Measurements from ENCODE around the gene VWA8. TPM values are rescaled to one million over a fixed set of nuclear protein-coding genes. Genes with fewer than 3 reads are reported as not detected.
A peak's percentile ranks its signal among the peaks of the same experiment; 100 is the strongest.
"Not testable (repeated sequence)": the region's sequence is repeated elsewhere in the genome, so short reads cannot be mapped to it uniquely, and the experiment has no call there.

The VWA8 gene
- total RNA-seq, 2 experiments from 2014 or later, result 18.6 to 21.1 TPM

GRCh38 chr13:41820581-41821237 is 140.2 kb downstream of the VWA8 start:
- Mint-ChIP-seq H3K9me3 (no peaks in the 10 kb centered on the region), H3K4me1 (no peaks in the 10 kb centered on the region), H3K27me3 (no peaks in the 10 kb centered on the region), H3K27ac (no peak overlapping the region), H3K36me3 (peaks cover 14% of the 10 kb centered on the region), H3K4me3 (no peak overlapping the region)
- POLR2A ChIA-PET, result no interaction called here
- DNase-seq (no peak), ATAC-seq (ENCODE audit: low read depth) (no peak)

DNA sequence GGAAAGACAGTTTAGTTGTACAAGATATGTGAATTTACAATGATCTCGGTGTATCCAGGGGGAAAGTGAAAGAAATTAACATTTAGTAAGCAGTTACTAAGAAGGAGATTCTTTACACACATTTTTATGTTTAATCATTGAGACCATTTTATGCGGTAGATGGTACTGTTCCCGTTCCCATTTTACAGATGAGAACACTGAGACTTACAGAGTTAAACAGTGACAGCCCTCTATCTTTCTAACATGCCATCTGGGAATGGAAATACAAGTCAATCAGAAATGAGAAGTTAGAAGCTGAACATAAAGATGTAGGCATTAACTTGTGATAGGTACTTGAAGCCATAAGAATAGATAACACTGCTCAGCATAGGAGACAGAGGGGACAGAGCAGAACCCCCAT is 144.9 kb downstream of the VWA8 start:
- Mint-ChIP-seq H3K4me1 (peaks cover 11% of the 10 kb centered on the region), H3K27me3 (no peaks in the 10 kb centered on the region), H3K9me3 (peaks cover 5% of the 10 kb centered on the region), H3K27ac (no peak overlapping the region), H3K4me3 (no peak overlapping the region), H3K36me3 (peaks cover 24% of the 10 kb centered on the region)
- POLR2A ChIA-PET, result no interaction called here
- DNase-seq (no peak), ATAC-seq (ENCODE audit: low read depth) (no peak)

GRCh38 chr13:41813426-41813825 is 147.5 kb downstream of the VWA8 start:
- DNase-seq (no peak), ATAC-seq (ENCODE audit: low read depth) (no peak)
- peaks cover 5% of the 10 kb centered on the region for H3K9me3 Mint-ChIP-seq
- peaks cover 36% of the 10 kb centered on the region for H3K36me3 Mint-ChIP-seq
- POLR2A ChIA-PET, result no interaction called here
- no peak overlapping the region for H3K27ac Mint-ChIP-seq
- no peaks in the 10 kb centered on the region for H3K27me3 Mint-ChIP-seq
- H3K4me1 Mint-ChIP-seq, result peaks cover 11% of the 10 kb centered on the region
- no peak overlapping the region for H3K4me3 Mint-ChIP-seq

DNA sequence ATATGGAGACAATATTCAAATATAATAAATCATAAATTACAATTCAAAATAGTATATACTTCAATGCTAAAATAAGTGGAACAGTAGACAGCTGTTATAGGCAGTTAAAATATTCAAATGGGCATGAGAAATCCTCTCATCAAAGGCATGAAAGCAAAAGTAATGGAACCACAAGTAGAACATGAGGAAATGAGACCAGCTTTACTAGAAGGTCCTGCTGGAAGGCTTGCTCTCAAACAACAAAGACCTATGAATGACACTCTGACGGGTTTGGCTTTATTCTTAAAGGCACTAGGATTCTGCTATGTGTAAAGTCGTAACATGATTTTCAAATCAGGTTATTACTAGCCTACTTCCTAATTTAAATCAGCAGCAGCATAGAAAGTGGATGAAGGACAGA is 148.1 kb downstream of the VWA8 start:
- Mint-ChIP-seq H3K9me3 (peaks cover 5% of the 10 kb centered on the region), H3K36me3 (peaks cover 40% of the 10 kb centered on the region), H3K27me3 (no peaks in the 10 kb centered on the region), H3K4me1 (peaks cover 11% of the 10 kb centered on the region), H3K4me3 (no peak overlapping the region), H3K27ac (peak overlapping the region; percentile 50)
- no peak for DNase-seq
- POLR2A ChIA-PET, result no interaction called here
- ATAC-seq (ENCODE audit: low read depth), result no peak

- no peak for DNase-seq
- ATAC-seq (ENCODE audit: low read depth), result no peak
- POLR2A ChIA-PET, result no interaction called here
- Mint-ChIP-seq H3K27ac (no peak overlapping the region), H3K4me3 (no peak overlapping the region), H3K4me1 (peaks cover 11% of the 10 kb centered on the region), H3K9me3 (peaks cover 5% of the 10 kb centered on the region), H3K36me3 (peaks cover 39% of the 10 kb centered on the region), H3K27me3 (no peaks in the 10 kb centered on the region)
These were observed 148.7 kb downstream of the VWA8 start for GRCh38 chr13:41812237-41812636.

GRCh38 chr13:41811588-41812021 is 149.3 kb downstream of the VWA8 start:
- Mint-ChIP-seq H3K4me3 (no peak overlapping the region), H3K9me3 (peaks cover 5% of the 10 kb centered on the region), H3K27me3 (no peaks in the 10 kb centered on the region), H3K4me1 (peaks cover 11% of the 10 kb centered on the region), H3K36me3 (peaks cover 41% of the 10 kb centered on the region), H3K27ac (no peak overlapping the region)
- POLR2A ChIA-PET, result no interaction called here
- no peak for DNase-seq
- ATAC-seq (ENCODE audit: low read depth), result no peak

DNA sequence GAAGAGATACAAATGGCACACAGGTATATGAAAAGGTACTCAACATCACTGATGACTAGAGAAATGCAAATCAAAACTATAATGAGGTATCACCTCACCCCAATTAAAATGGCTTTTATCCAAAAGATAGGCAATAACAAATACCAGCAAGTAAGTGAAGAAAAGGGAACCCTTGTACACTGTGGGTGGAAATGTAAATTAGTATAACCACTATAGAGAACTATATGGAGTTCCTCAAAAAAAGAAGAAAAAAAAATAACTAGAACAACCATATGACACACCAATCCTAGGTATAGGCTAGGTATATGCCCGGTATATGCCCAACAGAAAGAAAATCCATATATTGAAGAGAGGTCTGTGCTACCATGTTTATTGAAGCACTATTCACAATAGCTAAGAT is 150.9 kb downstream of the VWA8 start:
- peaks cover 11% of the 10 kb centered on the region for H3K4me1 Mint-ChIP-seq
- no peak for DNase-seq
- H3K27ac Mint-ChIP-seq, result no peak overlapping the region
- POLR2A ChIA-PET, result no interaction called here
- peaks cover 8% of the 10 kb centered on the region for H3K9me3 Mint-ChIP-seq
- no peak overlapping the region for H3K4me3 Mint-ChIP-seq
- no peaks in the 10 kb centered on the region for H3K27me3 Mint-ChIP-seq
- H3K36me3 Mint-ChIP-seq, result peaks cover 52% of the 10 kb centered on the region
- ATAC-seq (ENCODE audit: low read depth), result no peak

DNA sequence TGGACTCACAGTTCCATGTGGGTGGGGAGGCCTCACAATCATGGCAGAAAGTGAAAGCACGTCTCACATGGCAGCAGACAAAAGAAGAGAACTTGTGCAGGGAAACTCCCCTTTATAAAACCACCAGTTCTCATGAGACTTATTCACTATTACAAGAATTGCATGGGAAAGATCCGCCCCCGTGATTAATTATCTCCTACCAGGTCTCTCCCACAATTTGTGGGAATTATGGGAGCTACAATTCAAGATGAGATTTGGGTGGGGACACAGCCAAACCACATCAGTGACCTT is 157.5 kb downstream of the VWA8 start:
- H3K9me3 Mint-ChIP-seq, result peaks cover 18% of the 10 kb centered on the region

DNA sequence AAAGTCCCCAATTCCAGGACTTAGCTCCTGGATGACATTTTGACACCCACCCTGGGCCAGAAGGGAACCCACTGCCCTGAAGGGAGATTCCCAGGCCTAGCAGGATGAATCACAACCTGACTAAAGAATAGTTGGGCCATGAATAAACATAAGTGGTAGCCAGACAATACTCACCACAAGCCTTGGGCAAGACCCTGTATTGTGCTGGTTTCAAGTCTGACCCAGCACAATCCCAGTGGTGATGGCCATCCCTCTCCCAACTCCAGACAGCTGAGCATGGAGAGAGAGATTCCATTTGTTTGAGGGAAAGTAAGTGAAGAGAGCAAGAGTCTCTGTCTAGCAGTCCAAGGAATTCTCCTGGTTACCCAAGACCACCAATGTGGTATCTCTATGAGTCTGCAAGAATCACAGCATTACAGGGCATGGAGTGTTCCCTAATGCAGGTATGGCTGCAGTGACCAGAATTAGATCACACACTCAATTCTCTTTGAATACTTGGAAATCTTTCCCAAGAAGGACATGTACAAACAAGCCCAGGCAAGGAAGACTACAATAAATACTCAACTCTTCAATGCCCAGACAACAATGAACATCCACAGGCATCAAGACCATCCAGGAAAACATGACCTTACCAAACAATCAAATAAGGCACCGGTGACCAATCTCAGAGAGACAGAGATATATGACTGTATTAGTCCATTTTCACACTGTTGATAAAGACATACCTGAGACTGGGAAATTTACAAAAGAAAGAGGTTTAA is 158.0 kb downstream of the VWA8 start:
- H3K27ac Mint-ChIP-seq, result no peak overlapping the region
- H3K36me3 Mint-ChIP-seq, result peaks cover 47% of the 10 kb centered on the region
- ATAC-seq (ENCODE audit: low read depth), result no peak
- no peaks in the 10 kb centered on the region for H3K4me1 Mint-ChIP-seq
- peaks cover 18% of the 10 kb centered on the region for H3K9me3 Mint-ChIP-seq
- H3K27me3 Mint-ChIP-seq, result no peaks in the 10 kb centered on the region
- POLR2A ChIA-PET, result no interaction called here
- no peak overlapping the region for H3K4me3 Mint-ChIP-seq
- no peak for DNase-seq

More for the DNA sequence above, 157.5 kb downstream of the VWA8 start:
- H3K27ac Mint-ChIP-seq; POLR2A ChIA-PET; H3K4me3 Mint-ChIP-seq; H3K27me3 Mint-ChIP-seq; ATAC-seq (ENCODE audit: low read depth); H3K4me1 Mint-ChIP-seq; DNase-seq: not testable (repeated sequence)
- peaks cover 50% of the 10 kb centered on the region for H3K36me3 Mint-ChIP-seq

DNA sequence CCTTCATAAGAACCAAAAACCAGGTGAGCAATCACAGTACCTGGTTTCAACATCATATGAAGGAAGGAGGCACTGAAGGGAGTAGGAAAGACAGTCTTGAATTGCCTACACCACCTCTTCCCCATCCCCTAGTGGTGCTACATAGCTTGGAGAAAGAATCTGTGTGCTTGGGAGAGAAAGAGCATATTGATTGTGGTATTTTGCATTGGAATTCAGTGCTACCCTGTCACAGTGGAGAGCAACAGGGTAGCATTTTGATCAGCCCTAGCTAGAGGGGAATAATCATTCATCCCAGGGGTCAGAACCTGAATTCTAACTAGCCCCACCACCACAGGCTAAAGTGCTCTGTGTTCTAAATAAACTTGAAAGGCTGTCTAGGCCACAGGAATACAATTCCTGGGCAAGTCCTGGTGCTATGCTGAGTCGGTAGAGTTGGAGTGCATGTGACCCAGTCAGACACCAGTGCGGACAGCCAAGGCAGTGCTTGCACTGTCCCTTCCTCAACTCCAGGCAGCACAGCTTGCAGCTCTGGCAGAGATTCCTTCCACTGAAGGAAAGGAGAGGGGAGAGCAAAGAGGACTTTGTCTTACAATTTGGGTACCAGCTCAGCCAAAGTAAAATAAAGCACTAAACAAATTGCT is 158.7 kb downstream of the VWA8 start:
- Mint-ChIP-seq H3K4me1 (no peaks in the 10 kb centered on the region), H3K27ac (no peak overlapping the region), H3K4me3 (no peak overlapping the region), H3K9me3 (peaks cover 18% of the 10 kb centered on the region), H3K27me3 (no peaks in the 10 kb centered on the region), H3K36me3 (peaks cover 48% of the 10 kb centered on the region)
- DNase-seq, result no peak
- POLR2A ChIA-PET, result no interaction called here
- ATAC-seq (ENCODE audit: low read depth), result no peak

DNA sequence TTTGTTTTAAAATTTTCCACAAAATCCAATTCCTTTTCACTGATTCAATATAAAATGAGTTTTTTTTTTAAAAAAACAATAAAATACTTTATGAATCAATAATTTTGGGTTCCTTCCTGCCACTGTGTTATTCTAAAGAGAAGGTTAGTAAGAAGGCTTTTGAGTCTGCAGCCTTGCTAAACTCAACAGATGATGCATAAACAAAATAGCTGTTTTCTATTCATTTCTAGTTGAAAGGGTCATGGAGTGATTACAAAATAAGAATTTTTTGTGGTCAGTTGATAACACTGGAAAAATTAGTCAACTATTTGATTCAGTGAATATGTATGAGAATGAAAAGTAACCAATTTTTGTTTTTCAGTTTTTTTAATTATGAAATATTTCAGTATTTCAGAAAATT is 169.9 kb downstream of the VWA8 start:
- Mint-ChIP-seq H3K36me3 (peaks cover 9% of the 10 kb centered on the region), H3K4me3 (no peak overlapping the region), H3K4me1 (peaks cover 2% of the 10 kb centered on the region), H3K9me3 (no peaks in the 10 kb centered on the region), H3K27ac (no peak overlapping the region), H3K27me3 (no peaks in the 10 kb centered on the region)
- ATAC-seq (ENCODE audit: low read depth), result no peak
- DNase-seq, result no peak
- POLR2A ChIA-PET, result no interaction called here

DNA sequence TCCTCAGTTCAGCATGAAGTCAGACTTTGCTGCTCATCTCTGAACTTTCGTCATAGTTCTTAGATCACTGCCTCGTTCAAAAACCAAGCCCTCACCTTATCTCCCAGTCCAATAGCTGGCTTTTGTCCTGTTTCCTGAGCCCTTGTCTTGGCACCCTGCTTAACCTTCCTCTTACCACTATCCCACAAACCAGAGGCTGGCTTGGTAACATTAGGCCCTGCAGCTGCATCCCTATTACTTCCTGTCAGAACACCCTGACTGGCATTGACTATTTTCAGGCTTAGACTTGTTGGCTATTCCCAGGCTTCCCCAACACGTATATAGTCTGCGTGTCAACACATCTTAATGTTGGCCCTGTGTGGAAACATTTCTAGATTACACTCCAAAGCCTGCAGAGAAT is 172.4 kb downstream of the VWA8 start:
- no peak for DNase-seq

GRCh38 chr13:41785402-41786172 is 175.3 kb downstream of the VWA8 start:
- no peak for ATAC-seq (ENCODE audit: low read depth)
- Mint-ChIP-seq H3K9me3 (no peaks in the 10 kb centered on the region), H3K4me1 (peaks cover 2% of the 10 kb centered on the region), H3K4me3 (no peak overlapping the region), H3K36me3 (no peaks in the 10 kb centered on the region), H3K27ac (no peak overlapping the region), H3K27me3 (no peaks in the 10 kb centered on the region)
- no peak for DNase-seq
- POLR2A ChIA-PET, result no interaction called here

More for the DNA sequence above, 172.4 kb downstream of the VWA8 start:
- no peak for ATAC-seq (ENCODE audit: low read depth)
- Mint-ChIP-seq H3K9me3 (no peaks in the 10 kb centered on the region), H3K36me3 (no peaks in the 10 kb centered on the region), H3K27ac (no peak overlapping the region), H3K4me3 (no peak overlapping the region), H3K27me3 (no peaks in the 10 kb centered on the region), H3K4me1 (peaks cover 2% of the 10 kb centered on the region)
- POLR2A ChIA-PET, result no interaction called here

All from activated naive CD8-positive, alpha-beta T cell treated with anti-CD3 and anti-CD28 coated beads, Interleukin-2, amount 10 ng/mL, durations not matched to agents 7 days and 5 days (primary cell).